NT2/D1 (cell line): ENCODE measurements around the gene ZNFX1.

ENCODE experiments used
- DNase-seq: peaks from one replicate; pipeline ENCODE4 v3.0.0-alpha.2; 2011; ENCODE audit warnings: low read depth, low spot score
- H3K27me3 ChIP-seq: 2 replicates; pipeline ENCODE4 v1.6.0; 2011; ENCODE audit warnings: mild to moderate bottlenecking; ENCODE audit not compliant: insufficient read length, insufficient read depth
- H3K36me3 ChIP-seq: 2 replicates; pipeline ENCODE4 v1.6.1; 2011; ENCODE audit warnings: mild to moderate bottlenecking, low read length, mixed read lengths; ENCODE audit not compliant: insufficient read depth, insufficient read length
- H3K4me1 ChIP-seq: 2 replicates; pipeline ENCODE4 v1.5.1; 2011; ENCODE audit not compliant: insufficient read depth, insufficient read length
- H3K4me3 ChIP-seq: 2 replicates; pipeline ENCODE4 v1.5.1; 2011; ENCODE audit warnings: low read depth; ENCODE audit not compliant: insufficient read length
- H3K9ac ChIP-seq: 2 replicates; pipeline ENCODE4 v1.6.0; 2011; ENCODE audit warnings: low read depth; ENCODE audit not compliant: insufficient read length
- H3K9me3 ChIP-seq: 2 replicates; pipeline ENCODE4 v1.5.1; 2011; ENCODE audit warnings: mild to moderate bottlenecking, low read length; ENCODE audit not compliant: insufficient read depth
- SUZ12 ChIP-seq: IDR thresholded peaks from 2 replicates; pipeline ENCODE4 v1.6.1; 2011; ENCODE audit not compliant: insufficient read length, insufficient read depth; ENCODE audit errors: extremely low read depth
- YY1 ChIP-seq: IDR thresholded peaks from 2 replicates; pipeline ENCODE4 v1.6.1; 2011; ENCODE audit not compliant: insufficient read length, insufficient read depth
- ZNF274 ChIP-seq: IDR thresholded peaks from 2 replicates; pipeline ENCODE4 v1.6.1; 2011; ENCODE audit warnings: mild to moderate bottlenecking, low read depth, low read length

The ZNFX1 gene

GRCh38 chr20:49270736-49271135, 7.1 kb downstream of the ZNFX1 start:
- Histone ChIP-seq H3K27me3 (no peaks in the 10 kb centered on the region), H3K4me1 (no peaks in the 10 kb centered on the region), H3K9me3 (peaks cover 6% of the 10 kb centered on the region), H3K36me3 (peaks cover 71% of the 10 kb centered on the region), H3K9ac (no peak overlapping the region), H3K4me3 (no peak overlapping the region)
- TF ChIP-seq YY1 (no peak), SUZ12 (no peak)
- no peak for DNase-seq

- Histone ChIP-seq H3K4me3 (no peak overlapping the region), H3K9ac (no peak overlapping the region), H3K36me3 (peaks cover 71% of the 10 kb centered on the region), H3K27me3 (no peaks in the 10 kb centered on the region), H3K4me1 (no peaks in the 10 kb centered on the region), H3K9me3 (peaks cover under 1% of the 10 kb centered on the region; the same call in 1 of the 2 replicates)
- TF ChIP-seq YY1 (no peak), SUZ12 (no peak), ZNF274 (no peak)
- DNase-seq, result no peak
These were observed 7.7 kb downstream of the ZNFX1 start for GRCh38 chr20:49270177-49270576.

- TF ChIP-seq YY1, result no peak
- no peak for DNase-seq
- no peaks in the 10 kb centered on the region for H3K27me3 ChIP-seq
- H3K36me3 ChIP-seq, result peaks cover 74% of the 10 kb centered on the region
- no peak overlapping the region for H3K4me3 ChIP-seq
- H3K9ac ChIP-seq, result no peak overlapping the region
- no peaks in the 10 kb centered on the region for H3K4me1 ChIP-seq
- H3K9me3 ChIP-seq, result no peaks in the 10 kb centered on the region
These were observed 9.1 kb downstream of the ZNFX1 start for GRCh38 chr20:49268600-49269365.

GRCh38 chr20:49267327-49267726, 10.5 kb downstream of the ZNFX1 start:
- no peak overlapping the region for H3K4me3 ChIP-seq
- H3K36me3 ChIP-seq, result peaks cover 78% of the 10 kb centered on the region
- TF ChIP-seq YY1, result no peak
- TF ChIP-seq ZNF274, result no peak
- no peak for TF ChIP-seq SUZ12

GRCh38 chr20:49262444-49262843, 15.4 kb downstream of the ZNFX1 start:
- no peak for TF ChIP-seq ZNF274
- TF ChIP-seq SUZ12, result no peak
- no peak for TF ChIP-seq YY1
- no peaks in the 10 kb centered on the region for H3K27me3 ChIP-seq
- no peak overlapping the region for H3K4me3 ChIP-seq
- no peaks in the 10 kb centered on the region for H3K4me1 ChIP-seq
- peaks cover 78% of the 10 kb centered on the region for H3K36me3 ChIP-seq
- no peak overlapping the region for H3K9ac ChIP-seq
- DNase-seq, result no peak
- no peaks in the 10 kb centered on the region for H3K9me3 ChIP-seq

More at GRCh38 chr20:49267327-49267726, 10.5 kb downstream of the ZNFX1 start:
- Histone ChIP-seq H3K9ac (no peak overlapping the region), H3K4me1 (no peaks in the 10 kb centered on the region), H3K9me3 (no peaks in the 10 kb centered on the region), H3K27me3 (no peaks in the 10 kb centered on the region)
- no peak for DNase-seq

GRCh38 chr20:49261173-49261572, 16.7 kb downstream of the ZNFX1 start:
- TF ChIP-seq YY1, result no peak
- no peak for TF ChIP-seq ZNF274
- DNase-seq, result no peak
- Histone ChIP-seq H3K4me3 (no peak overlapping the region), H3K9me3 (no peaks in the 10 kb centered on the region), H3K27me3 (no peaks in the 10 kb centered on the region), H3K36me3 (peaks cover 84% of the 10 kb centered on the region), H3K9ac (no peak overlapping the region), H3K4me1 (no peaks in the 10 kb centered on the region)

GRCh38 chr20:49260218-49260617, 17.6 kb downstream of the ZNFX1 start:
- Histone ChIP-seq H3K4me1 (no peaks in the 10 kb centered on the region), H3K9ac (no peak overlapping the region), H3K36me3 (peaks cover 84% of the 10 kb centered on the region), H3K4me3 (no peak overlapping the region), H3K9me3 (no peaks in the 10 kb centered on the region), H3K27me3 (no peaks in the 10 kb centered on the region)
- no peak for TF ChIP-seq ZNF274
- TF ChIP-seq YY1, result no peak
- no peak for DNase-seq
